Keratinocyte (primary cell): ENCODE results near the gene TMED6. TPM values are rescaled to one million over a fixed set of nuclear protein-coding genes. Genes with fewer than 3 reads are reported as not detected.

Experiments
- DNase-seq: peaks from one replicate; pipeline ENCODE4 v3.0.0-alpha.2; 2011; ENCODE audit warnings: low read depth, missing footprints, low spot score
- FAIRE-seq: peaks from 2 replicates; lab custom pipeline; 2011; peaks lifted over from hg19 to GRCh38; lab: Jason Lieb, UNC
- H2AFZ ChIP-seq: 2 replicates; pipeline ENCODE4 v1.6.0; 2012; ENCODE audit warnings: low read length, control low read depth, inconsistent platforms; ENCODE audit not compliant: control insufficient read depth
- H3K27ac ChIP-seq: 2 replicates; pipeline ENCODE4 v1.5.1; 2011; ENCODE audit warnings: low read length; ENCODE audit not compliant: control insufficient read depth, insufficient read depth
- H3K27me3 ChIP-seq: 3 replicates; pipeline ENCODE4 v1.6.0; 2011; ENCODE audit warnings: low read length; ENCODE audit not compliant: control insufficient read depth, insufficient read depth; ENCODE audit errors: extremely low read depth
- H3K36me3 ChIP-seq, 2 experiments: 2 replicates in 1 of 2; 3 replicates in 1 of 2; pipeline ENCODE4 v1.5.1; 2011; ENCODE audit warnings: low read length in 2 of 2, mild to moderate bottlenecking in 1 of 2; ENCODE audit not compliant: control insufficient read depth in 2 of 2, insufficient read depth in 2 of 2; ENCODE audit errors: extremely low read depth in 1 of 2
- H3K4me1 ChIP-seq: 3 replicates; pipeline ENCODE4 v1.5.1; 2011; ENCODE audit warnings: low read length; ENCODE audit not compliant: control insufficient read depth, insufficient read depth; ENCODE audit errors: extremely low read depth
- H3K4me2 ChIP-seq: 3 replicates; pipeline ENCODE4 v1.6.0; 2011; ENCODE audit warnings: low read depth, low read length; ENCODE audit not compliant: control insufficient read depth, insufficient read depth; ENCODE audit errors: extremely low read depth
- H3K4me3 ChIP-seq, 3 experiments: fragments of 200-600 bp in 1 of 3; sonication (generic) in 1 of 3; 2 replicates in 2 of 3; 3 replicates in 1 of 3; pipeline ENCODE4 v1.5.1; 2011 to 2016; ENCODE audit warnings: low read length in 3 of 3, mild to moderate bottlenecking in 3 of 3, control low read depth in 2 of 3, inconsistent platforms in 1 of 3, low read depth in 1 of 3, mixed read lengths in 1 of 3, mixed run types in 1 of 3, moderate library complexity in 1 of 3; ENCODE audit not compliant: control insufficient read depth in 2 of 3, insufficient read depth in 2 of 3; ENCODE audit errors: extremely low read depth in 1 of 3
- H3K79me2 ChIP-seq: 2 replicates; pipeline ENCODE4 v1.6.0; 2012; ENCODE audit warnings: low read length; ENCODE audit not compliant: control insufficient read depth, insufficient read depth
- H3K9ac ChIP-seq: 3 replicates; pipeline ENCODE4 v1.6.0; 2011; ENCODE audit warnings: low read length; ENCODE audit not compliant: control insufficient read depth, insufficient read depth; ENCODE audit errors: extremely low read depth
- H3K9me1 ChIP-seq: 3 replicates; pipeline ENCODE4 v1.6.0; 2011; ENCODE audit warnings: low read length; ENCODE audit not compliant: control insufficient read depth, insufficient read depth; ENCODE audit errors: extremely low read depth
- H3K9me3 ChIP-seq: 2 replicates; pipeline ENCODE4 v1.5.1; 2012; ENCODE audit warnings: low read depth, low read length; ENCODE audit not compliant: control insufficient read depth
- H4K20me1 ChIP-seq: 3 replicates; pipeline ENCODE4 v1.6.0; 2011; ENCODE audit warnings: low read length; ENCODE audit not compliant: control insufficient read depth, insufficient read depth; ENCODE audit errors: extremely low read depth
- CTCF ChIP-seq, 3 experiments: IDR thresholded peaks in 1 of 3; conservative IDR thresholded peaks in 1 of 3; optimal IDR thresholded peaks in 1 of 3; 2 replicates in 2 of 3; 3 replicates in 1 of 3; pipeline versions ENCODE3 to v1.5.1; 2011; ENCODE audit warnings: low read length in 3 of 3, mild to moderate bottlenecking in 3 of 3, moderate library complexity in 2 of 3, control low read depth in 1 of 3, inconsistent platforms in 1 of 3; ENCODE audit not compliant: insufficient read depth in 2 of 3; ENCODE audit errors: extremely low read depth in 1 of 3
- EZH2 ChIP-seq: IDR thresholded peaks from one replicate; pipeline ENCODE4 v1.6.1; 2012; ENCODE audit warnings: inconsistent platforms, mild to moderate bottlenecking, low read length, moderate library complexity
- dilution Hi-C: fragments of 300-500 bp; cut with MboI; formaldehyde crosslinking; loops from one replicate; pipeline ENCODE4 v1.7.0; 2020; ENCODE audit warnings: low sequenced_read_pairs; ENCODE audit not compliant: extremely low pct_ligation_motif_present
- polyA plus RNA-seq, 5 experiments: library from polyadenylated mRNA; depleted of rRNA in 3 of 5; stranded (reverse) in 3 of 5; stranded (forward) in 1 of 5; unstranded in 1 of 5; fragments of >200 nt; gene quantifications; 1 replicate in 1 of 5; 2 replicates in 3 of 5; 3 replicates in 1 of 5; pipeline versions ENCODE4 v1.2.1 to v1.2.3, GENCODE V29; 2011 to 2012; ENCODE audit warnings: missing spikeins in 2 of 5, low read depth in 1 of 5, low replicate concordance in 1 of 5

Gene TMED6
- polyA plus RNA-seq, 1 donor (not counting 4 experiments of a cell fraction or from before 2014, with no cell fraction given) = 0.09 TPM

GRCh38 chr16:69324013-69324531, 27.5 kb downstream of the TMED6 start:
- H3K9me1 ChIP-seq = no peaks in the 10 kb centered on the region
- H3K27me3 ChIP-seq = no peaks in the 10 kb centered on the region
- H3K4me3 ChIP-seq = no peak overlapping the region
- H3K9me3 ChIP-seq = no peaks in the 10 kb centered on the region
- no peak for DNase-seq
- TF ChIP-seq CTCF (optimal IDR thresholded peaks at IDR 0.05 in 1 of 3, IDR thresholded peaks at IDR 0.05 in 1 of 3, conservative IDR thresholded peaks at IDR 0.05 in 1 of 3; ENCODE audit: extremely low read depth in 1 of 3, insufficient read depth in 2 of 3, low read length in 3 of 3) = no peak
- no peak for TF ChIP-seq EZH2
- FAIRE-seq = no peak
- peaks cover 12% of the 10 kb centered on the region for H4K20me1 ChIP-seq
- no peak overlapping the region for H2AFZ ChIP-seq
- H3K4me1 ChIP-seq = peaks cover 10% of the 10 kb centered on the region
- H3K27ac ChIP-seq = no peak overlapping the region
- no peak overlapping the region for H3K4me2 ChIP-seq
- peaks cover 45 to 67% of the 10 kb centered on the region in 2 experiments for H3K36me3 ChIP-seq
- dilution Hi-C loops = no loop called here
- peaks cover 69% of the 10 kb centered on the region for H3K79me2 ChIP-seq
- H3K9ac ChIP-seq = no peak overlapping the region

GRCh38 chr16:69323415-69323814, 28.2 kb downstream of the TMED6 start:
- H3K9ac ChIP-seq = no peak overlapping the region
- H2AFZ ChIP-seq = no peak overlapping the region
- H3K36me3 ChIP-seq = peaks cover 51 to 68% of the 10 kb centered on the region in 2 experiments
- DNase-seq = no peak
- dilution Hi-C loops = no loop called here
- H3K9me3 ChIP-seq = no peaks in the 10 kb centered on the region
- no peaks in the 10 kb centered on the region for H3K9me1 ChIP-seq
- TF ChIP-seq EZH2 (no peak), CTCF (optimal IDR thresholded peaks at IDR 0.05 in 1 of 3, IDR thresholded peaks at IDR 0.05 in 1 of 3, conservative IDR thresholded peaks at IDR 0.05 in 1 of 3; ENCODE audit: extremely low read depth in 1 of 3, insufficient read depth in 2 of 3, low read length in 3 of 3) (no peak)
- no peak for FAIRE-seq
- H4K20me1 ChIP-seq = peaks cover 10% of the 10 kb centered on the region
- no peak overlapping the region for H3K27ac ChIP-seq
- no peaks in the 10 kb centered on the region for H3K27me3 ChIP-seq
- no peak overlapping the region for H3K4me3 ChIP-seq
- no peak overlapping the region for H3K4me2 ChIP-seq
- H3K79me2 ChIP-seq = peaks cover 62% of the 10 kb centered on the region
- peaks cover 3% of the 10 kb centered on the region for H3K4me1 ChIP-seq
